GM21423 (cell line): ENCODE results near the gene GBX1.
A peak's percentile ranks its signal among the peaks of the same experiment; 100 is the strongest.

Experiments
- ATAC-seq: cut with Tn5 transposase; IDR thresholded peaks from one replicate; pipeline ENCODE4 v1.9.1; 2021; ENCODE audit warnings: mild to moderate bottlenecking, moderate library complexity; ENCODE audit not compliant: unreplicated experiment

GBX1 gene

DNA sequence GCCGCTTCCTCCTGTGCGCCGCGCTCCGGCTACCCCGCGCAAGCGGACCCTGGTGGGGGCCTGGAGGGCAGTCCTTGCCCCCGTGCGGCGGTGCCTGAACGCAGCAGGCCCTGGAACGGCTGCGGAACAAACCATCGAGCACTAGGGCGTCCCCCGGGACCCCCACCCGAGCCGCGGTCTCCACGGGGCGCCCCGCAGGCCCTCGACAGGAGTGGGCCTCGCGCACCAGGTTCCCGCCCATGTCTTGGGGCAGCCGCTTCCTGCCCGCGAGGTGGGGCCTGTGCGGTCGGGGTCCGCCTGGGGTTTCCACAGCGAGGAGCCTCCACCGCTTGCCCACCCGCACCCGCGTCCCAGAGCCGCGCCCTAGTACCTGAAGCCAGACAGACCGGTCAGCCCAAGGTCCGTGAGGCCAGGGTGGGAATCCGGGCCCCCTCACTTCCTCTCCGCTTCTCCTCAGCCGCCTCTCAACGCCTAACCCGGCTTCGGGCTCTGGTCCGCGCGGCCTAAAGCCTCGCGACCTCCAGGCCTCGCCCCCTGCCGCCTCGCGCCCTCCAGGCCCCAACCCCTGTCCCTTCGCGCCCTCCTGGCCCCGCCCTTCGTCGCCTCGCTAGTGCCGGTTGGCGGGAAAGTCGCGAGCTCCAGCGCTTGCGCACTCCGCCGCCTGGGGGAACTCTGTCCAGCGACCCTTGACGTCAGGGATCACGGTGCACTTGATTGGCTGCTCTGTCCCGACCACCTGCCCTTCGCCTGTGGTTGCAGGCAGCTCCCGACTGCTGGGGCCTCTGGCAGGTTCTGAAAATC lies 7.0 kb upstream of the GBX1 start:
- ATAC-seq = no peak

DNA sequence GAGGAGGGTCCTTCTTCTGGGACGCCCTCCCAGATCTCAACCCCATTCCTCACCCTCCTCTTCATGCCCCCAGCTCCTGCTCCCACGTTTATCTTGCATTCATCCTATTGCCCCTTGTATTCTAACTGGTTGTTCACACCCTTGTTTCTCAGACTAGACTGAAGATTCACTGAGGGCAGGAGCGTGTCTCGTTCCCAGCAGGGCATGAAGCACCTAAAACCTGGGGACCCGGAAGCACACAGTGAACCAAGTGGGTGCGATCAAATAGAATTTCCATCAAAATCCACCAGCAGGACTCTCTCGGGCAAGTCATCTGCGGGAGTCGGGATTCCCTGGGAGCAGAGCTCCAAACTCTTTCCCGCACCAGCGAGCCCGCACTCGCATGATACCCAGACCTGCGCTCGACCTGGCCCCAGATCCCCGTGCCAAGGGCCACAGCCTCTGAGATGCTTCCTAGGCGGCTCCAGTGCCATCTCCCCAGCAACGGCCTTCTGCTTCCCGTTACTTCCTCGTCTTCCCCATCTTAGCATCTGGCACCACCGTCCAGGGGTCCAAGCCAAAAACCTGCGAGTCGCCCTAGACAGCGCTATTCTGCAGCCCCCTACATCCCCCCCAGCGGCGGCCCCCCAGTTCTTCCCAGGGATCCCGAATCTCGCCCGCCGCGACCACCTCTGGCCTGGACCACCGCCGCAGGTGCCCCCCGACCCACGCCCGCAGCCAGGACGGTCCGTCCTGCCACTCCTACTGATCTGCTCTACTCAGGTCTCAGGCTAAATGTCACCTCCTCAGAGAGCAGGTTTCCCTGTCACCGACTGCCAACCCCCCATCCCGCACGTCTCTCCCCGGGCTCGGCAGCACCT lies 6.1 kb upstream of the GBX1 start:
- no peak for ATAC-seq

DNA sequence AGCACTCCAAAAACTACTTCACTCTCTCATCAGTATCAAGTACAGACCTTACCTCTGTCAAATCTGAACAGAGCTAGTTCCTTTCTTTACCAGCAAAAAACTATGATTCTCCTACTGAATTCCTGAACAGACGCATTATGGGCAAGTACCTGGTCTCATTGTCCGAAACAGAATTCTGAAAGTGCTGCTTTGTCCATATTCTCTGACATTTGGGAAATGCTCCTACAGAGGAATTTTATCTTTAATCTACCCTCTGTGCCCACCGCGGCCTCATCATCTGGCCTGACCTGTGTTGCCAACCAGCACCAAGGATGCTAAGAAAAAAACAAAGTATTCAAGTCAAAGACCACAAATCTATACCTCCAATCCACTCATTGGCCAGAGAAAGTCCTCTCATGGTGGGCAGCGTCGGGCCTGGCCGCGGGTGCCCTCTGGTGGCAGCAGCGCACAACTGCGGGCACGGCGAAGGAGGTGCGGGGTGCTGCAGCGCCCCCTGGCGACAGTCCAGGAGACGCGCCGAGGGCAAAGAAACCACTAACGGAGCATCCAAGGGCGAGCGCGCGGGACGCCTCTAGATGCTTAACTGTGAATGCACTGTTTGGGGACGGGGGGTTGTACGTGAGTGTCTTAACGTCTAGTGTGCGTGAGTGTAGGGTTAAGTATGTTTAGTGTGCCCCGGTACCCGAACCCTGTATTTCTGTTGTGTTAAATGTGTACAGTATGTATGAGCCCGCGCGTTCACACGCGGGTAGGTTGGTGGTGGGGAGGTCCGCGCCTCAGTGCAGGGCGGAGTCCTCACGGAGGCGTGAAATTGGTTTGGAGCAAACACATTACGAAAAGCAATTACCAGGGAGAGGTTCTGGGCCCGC lies 5.0 kb upstream of the GBX1 start:
- ATAC-seq = peak; percentile 61

- ATAC-seq = no peak
These were observed 1.3 kb upstream of the GBX1 start for GRCh38 chr7:151168787-151169162.

- peak; percentile 67 for ATAC-seq
These were observed 701 bp upstream of the GBX1 start for GRCh38 chr7:151168003-151168786.

DNA sequence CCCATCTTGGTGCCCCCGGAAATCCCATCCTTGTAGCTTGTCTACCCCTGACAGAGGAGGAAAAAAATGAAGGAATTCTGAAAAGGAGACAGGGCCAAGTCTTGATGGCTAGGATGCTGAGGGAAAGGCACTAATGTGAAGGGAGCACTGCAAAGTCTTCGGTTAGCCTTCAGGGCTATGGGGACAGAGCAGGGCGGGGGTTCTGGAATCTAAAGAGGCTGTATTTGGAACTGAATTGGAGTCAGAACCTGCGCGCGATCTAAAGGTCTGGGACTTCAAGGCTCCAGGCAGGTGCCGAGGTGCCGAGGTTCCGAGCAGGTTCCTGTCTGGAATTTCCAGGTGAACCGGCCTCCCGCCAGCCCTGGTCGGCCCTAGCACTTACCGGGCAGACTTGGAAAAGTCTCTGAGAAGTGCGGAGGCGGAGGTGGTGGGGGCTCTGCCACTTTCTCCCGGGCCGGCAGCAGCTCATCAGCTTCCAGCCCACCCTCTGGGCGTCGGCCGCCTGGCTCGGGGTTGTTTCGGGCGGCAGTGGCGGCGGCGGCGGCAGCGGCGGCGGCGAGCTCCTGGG lies 781 bp downstream of the GBX1 start:
- no peak for ATAC-seq

DNA sequence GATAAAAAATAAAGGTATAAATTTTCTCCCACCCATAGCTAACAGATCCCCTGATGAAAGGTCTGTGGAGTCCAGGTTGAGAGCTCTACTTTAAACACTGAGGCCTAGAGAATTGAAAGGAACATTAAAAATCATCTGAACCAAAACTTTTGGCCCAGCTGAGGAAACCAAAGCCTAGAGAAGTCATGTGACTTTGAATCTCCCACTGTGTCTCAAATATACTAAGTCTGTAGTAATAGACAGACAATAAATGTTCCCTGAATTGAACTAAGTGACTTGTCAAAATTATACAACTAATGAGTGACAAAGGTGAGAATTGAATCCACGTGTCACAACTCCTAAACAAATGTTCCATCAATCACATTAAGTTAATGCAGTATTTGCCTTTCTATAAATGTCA lies 5.7 kb downstream of the GBX1 start:
- ATAC-seq = no peak

- no peak for ATAC-seq
These were observed 9.7 kb downstream of the GBX1 start for GRCh38 chr7:151157645-151158329.

- ATAC-seq = no peak
These were observed 14.6 kb downstream of the GBX1 start for GRCh38 chr7:151152643-151153513.

- no peak for ATAC-seq
These were observed 17.1 kb downstream of the GBX1 start for GRCh38 chr7:151150388-151150787.

DNA sequence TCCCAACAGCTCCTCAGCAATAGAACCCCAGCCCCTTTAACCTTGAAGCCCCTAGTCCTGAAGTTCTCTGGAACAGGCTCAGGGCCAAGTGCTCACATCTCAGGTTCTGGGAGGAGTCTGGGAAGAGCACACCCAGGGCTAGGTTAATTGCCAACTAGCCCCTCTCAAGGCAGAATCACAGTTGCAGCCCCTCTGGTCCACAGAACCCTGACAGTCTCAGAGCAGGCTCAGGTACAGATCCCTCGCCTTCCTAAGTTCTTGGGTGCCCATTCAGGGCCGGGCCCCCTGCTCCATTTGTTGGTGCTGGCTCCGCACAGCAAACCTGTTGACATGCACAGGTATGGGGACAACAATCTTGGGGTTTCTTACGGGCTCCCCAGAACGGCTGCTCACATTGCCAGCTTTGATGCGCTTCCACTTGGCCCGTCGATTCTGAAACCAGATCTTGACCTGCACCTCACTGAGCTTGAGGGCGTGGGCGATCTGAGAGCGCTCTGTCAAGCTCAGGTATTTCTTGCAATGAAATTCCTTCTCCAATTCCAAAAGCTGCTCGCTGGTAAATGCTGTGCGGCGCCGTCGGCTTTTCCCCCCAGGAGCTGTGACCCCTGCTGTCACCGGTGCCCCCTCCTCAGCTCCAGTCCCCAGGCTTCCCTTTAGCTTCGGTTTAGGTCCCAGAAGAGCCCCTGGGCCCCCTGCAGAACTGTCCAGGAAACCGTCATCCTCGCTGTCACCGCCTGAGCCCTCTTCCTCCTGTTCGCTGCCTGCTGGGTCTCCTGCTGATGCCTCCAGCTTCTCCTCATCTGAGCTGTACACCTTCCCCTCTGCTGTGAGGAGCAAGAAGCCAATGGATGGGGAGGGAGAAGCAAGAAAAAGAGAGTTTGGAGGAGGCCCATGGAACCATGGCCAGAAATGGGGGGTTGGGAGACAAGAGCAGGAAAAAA lies 18.9 kb downstream of the GBX1 start:
- no peak for ATAC-seq

DNA sequence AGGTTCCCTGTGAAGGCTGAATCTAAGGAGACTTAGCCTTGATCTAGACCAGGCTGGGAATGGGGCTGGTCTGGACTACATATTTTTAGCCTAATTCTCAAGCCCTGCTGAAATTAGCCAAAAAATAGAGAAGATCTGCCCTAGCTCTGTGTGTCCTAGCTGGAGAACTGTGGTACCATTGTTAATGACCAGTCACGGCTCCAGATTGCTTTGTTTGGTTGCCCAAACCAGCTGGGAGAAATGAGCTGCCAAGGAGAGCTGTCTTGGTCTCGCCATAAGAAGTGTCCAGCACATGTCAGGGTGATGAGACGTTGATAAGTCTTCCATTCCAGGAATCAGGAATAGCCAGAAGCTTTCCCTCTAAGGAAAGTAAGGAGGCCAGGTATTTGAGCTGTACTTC lies 20.7 kb downstream of the GBX1 start:
- ATAC-seq = no peak

GRCh38 chr7:151144387-151144786 lies 23.1 kb downstream of the GBX1 start:
- no peak for ATAC-seq

DNA sequence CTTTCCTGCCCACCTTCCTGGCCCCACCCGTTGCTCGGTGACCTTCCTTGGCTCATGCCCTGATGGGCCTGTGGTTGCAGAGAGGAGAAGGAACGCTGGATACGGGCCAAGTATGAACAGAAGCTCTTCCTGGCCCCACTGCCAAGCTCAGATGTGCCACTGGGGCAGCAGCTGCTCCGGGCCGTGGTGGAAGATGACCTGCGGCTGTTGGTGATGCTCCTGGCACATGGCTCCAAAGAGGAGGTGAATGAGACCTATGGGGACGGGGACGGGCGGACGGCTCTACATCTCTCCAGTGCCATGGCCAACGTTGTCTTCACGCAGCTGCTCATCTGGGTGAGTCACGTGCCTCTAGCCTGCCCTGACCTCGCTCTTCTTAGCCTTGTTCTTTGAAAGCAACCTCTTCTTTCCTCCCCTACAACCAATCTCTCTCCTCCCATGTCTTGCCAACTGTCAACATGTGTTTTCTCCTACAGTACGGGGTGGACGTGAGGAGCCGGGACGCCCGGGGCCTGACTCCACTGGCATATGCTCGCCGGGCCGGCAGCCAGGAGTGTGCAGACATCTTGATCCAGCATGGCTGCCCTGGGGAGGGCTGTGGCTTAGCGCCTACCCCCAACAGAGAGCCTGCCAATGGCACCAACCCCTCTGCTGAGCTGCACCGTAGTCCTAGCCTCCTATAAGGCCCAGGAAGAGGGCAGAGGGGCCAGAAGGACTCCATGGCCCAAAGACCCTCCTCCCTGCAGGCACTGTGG lies 24.1 kb downstream of the GBX1 start:
- no peak for ATAC-seq

GRCh38 chr7:151142686-151143040 lies 24.8 kb downstream of the GBX1 start:
- ATAC-seq = no peak

DNA sequence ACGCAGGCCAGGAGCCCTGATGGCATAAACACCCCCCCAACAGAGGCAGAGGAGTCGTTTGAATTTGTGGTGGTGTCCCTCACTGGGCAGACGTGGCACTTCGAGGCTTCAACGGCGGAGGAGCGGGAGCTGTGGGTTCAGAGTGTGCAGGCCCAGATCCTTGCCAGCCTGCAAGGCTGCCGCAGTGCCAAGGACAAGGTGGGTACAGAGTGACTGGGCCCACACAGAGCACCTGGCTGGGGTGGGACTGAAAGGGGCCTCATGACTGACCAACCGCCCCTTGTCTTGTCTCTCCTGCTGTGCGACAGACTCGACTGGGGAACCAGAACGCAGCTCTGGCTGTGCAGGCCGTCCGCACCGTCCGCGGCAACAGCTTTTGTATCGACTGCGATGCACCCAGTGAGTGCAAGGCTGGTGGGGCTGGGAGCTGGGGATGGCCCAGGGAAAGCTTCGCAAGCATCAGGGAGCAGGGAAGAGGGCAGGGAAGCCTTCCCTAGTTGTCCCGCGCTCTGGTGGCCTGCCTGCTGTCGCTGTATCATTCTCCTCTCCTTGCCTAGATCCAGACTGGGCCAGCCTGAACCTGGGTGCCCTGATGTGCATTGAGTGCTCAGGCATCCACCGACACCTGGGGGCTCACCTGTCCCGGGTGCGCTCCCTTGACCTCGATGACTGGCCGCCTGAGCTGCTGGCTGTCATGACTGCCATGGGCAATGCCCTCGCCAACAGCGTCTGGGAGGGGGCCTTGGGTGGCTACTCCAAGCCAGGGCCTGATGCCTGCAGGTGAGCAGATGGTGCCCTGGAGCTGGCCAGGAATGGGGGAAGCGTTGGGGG lies 25.4 kb downstream of the GBX1 start:
- ATAC-seq = no peak
